ACHN (cell line): Measurements from ENCODE around the gene KCND2.

ENCODE experiments used
- DNase-seq: peaks from one replicate; pipeline ENCODE4 v3.0.0-alpha.2; 2015
- in situ Hi-C: cut with HindIII; loops from 2 replicates; pipeline ENCODE4 v1.10.0; 2017; ENCODE audit warnings: low sequenced_read_pairs, low pct_ligation_motif_present, low pct_unique_long_range_greater_than_20kb

KCND2 gene

GRCh38 chr7:120400806-120401455, 128.0 kb downstream of the KCND2 start:
- in situ Hi-C loops: no loop called here
- no peak for DNase-seq

GRCh38 chr7:120402079-120402767, 129.2 kb downstream of the KCND2 start:
- no peak for DNase-seq
- in situ Hi-C loops: no loop called here

DNA sequence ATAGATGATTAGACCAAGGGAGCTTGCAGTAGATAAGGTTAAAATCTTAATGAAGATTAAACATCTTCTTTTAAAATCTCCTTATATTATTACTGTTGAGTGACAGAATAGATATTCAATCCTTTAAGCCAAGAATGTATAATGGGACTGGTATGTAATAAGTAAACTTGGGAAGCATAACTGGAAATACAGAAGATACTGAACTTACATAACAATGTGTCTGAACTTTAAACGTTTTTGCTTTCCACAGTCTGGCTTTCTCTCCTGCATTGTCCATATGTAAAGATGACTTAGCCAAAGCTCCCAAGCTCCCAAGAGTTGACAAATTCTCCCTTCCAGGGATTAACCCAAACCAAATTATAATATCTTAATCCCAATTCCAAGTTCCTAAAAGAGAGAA, 129.8 kb downstream of the KCND2 start:
- in situ Hi-C loops: no loop called here
- no peak for DNase-seq

DNA sequence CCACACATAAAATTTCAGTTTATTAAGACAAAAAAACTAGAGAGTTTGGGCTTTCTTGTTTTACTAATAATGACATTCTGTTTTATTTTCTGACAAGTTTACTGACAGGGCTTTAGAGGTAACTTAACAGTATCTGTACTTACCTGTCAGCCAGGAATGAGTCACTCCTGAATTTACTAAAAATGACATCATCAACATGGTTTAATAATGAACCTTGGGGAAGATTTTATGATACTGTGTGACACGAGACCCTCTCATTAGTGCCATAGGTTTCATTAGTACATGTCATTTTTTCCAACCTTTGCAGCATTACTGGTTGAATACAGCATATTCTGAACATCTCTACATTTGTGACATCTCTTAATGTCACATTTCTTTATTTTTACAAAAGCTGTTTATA, 131.1 kb downstream of the KCND2 start:
- no peak for DNase-seq
- in situ Hi-C loops: no loop called here

GRCh38 chr7:120405652-120406051, 132.7 kb downstream of the KCND2 start:
- no peak for DNase-seq
- in situ Hi-C loops: no loop called here

- in situ Hi-C loops: no loop called here
Measured at GRCh38 chr7:120407010-120407409, 134.0 kb downstream of the KCND2 start.

DNA sequence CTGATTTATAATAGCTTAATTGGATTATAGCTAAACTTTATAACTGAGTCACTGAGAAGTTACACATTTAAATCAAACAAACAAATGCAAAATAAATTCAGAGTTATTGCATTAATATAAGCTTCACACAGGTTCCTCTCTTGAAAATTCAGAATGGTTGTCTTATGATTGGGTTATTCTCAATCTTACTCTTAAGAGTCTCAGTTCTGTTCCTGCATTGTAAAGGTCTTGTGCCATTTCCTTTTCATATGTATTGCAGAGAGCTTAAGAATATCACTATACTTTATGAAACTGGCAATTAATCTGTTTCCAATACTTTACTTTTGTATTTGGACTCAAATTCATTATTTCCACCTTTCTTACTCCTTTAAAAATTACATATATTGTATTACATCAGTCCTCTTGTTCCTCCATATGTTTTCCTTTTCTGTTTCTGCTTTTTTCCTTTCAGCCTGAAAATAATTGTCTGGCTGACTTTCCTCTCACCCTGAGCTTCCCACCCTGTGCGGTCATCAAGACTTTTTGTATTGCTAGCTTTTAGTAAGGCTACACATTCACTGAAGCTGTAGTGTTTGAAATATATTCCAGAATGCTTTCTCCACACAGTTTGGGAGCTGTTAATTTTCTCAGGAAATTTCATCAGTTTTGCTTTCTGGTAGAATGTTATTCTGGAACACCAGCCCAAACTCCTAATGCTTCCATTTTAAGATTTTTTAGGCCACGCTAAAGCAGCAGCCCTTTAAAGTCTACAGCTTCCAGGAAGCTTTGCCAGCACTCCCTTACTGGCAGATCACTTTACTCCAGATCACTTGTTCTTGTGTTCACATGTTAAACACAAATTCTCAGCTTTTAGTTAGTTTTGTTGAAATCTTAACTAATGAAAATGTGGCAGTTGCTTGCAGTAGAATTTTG, 139.4 kb downstream of the KCND2 start:
- no peak for DNase-seq
- in situ Hi-C loops: no loop called here

More at GRCh38 chr7:120407010-120407409, 134.0 kb downstream of the KCND2 start:
- no peak for DNase-seq

GRCh38 chr7:120413164-120413563, 140.2 kb downstream of the KCND2 start:
- in situ Hi-C loops: no loop called here

DNA sequence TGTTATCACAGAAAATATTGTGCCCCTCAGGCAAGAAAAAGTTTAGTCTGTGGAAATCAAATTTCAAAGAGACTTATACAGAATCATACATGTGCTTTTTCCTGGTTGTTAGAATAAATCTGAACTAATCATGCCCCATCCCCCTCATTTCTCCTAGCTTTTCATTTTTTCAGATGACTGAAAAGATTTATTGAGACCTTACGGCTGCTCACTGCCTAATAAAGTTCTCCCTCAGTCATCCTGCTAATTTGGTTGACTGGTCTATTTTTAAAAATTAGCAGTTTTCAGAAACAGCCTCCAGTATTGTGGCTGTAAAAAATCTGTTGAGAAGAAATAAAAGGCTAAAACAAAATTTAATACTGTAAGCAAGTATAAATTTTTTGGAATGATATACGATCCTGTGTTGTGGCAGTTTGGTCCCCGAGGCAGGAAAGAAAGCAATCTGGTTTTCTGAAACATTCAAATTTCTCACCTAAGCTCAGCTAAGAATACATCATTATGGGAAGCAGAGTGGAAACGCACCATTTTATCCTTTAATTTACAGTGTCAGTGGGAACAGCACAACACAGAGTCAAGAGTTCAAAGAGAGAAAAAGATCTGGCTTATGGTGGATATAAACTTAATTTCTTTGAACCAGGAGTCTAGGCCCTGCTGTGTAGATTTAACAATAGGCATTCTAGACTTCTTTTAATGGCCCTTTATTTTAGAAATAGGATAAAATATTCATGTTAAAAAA, 144.4 kb downstream of the KCND2 start:
- no peak for DNase-seq
- in situ Hi-C loops: no loop called here

More at GRCh38 chr7:120413164-120413563, 140.2 kb downstream of the KCND2 start:
- DNase-seq: no peak

GRCh38 chr7:120421151-120421651, 148.2 kb downstream of the KCND2 start:
- in situ Hi-C loops: no loop called here

GRCh38 chr7:120431016-120431415, 158.0 kb downstream of the KCND2 start:
- no peak for DNase-seq
- in situ Hi-C loops: no loop called here

More at GRCh38 chr7:120421151-120421651, 148.2 kb downstream of the KCND2 start:
- no peak for DNase-seq

- in situ Hi-C loops: no loop called here
- no peak for DNase-seq
Measured at GRCh38 chr7:120436487-120437060, 163.6 kb downstream of the KCND2 start.

DNA sequence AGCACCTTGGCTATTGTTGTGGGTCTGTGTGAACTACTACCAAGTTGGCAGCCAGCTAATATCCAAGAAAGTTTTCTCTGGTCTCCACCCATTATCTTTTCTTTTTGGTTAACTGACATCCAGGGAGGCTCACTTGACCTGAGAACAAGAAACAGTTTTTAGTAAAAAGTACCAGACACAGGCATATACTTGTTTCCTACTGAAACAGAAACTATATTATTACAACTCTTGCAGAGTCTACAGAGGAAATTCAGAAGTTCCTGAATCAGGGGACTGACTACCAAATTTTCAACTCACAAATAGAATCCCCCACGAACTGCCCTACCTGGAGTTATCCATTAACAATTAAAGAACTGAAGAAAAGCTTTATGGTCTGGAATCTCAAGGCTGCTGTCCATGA, 168.9 kb downstream of the KCND2 start:
- in situ Hi-C loops: no loop called here
- no peak for DNase-seq

DNA sequence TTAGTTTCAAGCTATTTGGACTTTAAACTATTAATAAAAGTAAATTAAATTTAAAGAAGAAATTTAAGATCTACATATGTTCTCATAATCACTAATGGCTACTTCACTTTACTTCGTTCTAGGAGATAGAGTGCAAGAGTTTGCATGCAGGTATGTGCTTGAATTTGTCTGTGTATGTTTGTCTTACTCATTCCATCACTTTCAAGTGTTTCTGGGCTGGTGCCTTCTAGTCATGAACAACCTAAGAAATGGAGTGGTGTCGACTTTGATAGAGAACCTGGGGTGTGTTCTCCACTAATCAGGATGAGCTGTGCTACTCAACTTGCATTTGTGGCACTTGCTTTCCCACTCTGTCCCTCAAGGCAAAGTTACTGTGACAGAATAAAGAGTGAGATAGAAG, 169.9 kb downstream of the KCND2 start:
- in situ Hi-C loops: no loop called here
- DNase-seq: no peak

- no peak for DNase-seq
- in situ Hi-C loops: no loop called here
Measured at GRCh38 chr7:120444650-120445049, 171.7 kb downstream of the KCND2 start.

DNA sequence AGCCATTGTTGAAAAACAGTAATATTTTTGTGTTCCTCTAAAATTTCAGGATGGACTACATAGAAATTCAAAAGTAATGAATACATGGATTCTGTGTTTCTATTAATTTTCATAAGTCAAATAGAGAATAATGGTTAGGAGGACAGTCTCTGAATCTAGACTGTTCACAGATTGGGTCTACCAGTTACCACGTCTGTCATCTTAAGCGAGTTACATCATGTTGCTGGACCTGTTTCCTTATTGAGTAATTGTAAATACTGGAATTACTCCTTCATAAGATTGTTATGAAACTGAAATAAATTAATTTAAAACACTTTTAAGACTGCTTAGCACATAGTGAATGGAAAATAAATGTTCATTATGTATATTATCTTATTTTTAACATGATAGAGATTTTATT, 172.3 kb downstream of the KCND2 start:
- in situ Hi-C loops: no loop called here
- DNase-seq: no peak

DNA sequence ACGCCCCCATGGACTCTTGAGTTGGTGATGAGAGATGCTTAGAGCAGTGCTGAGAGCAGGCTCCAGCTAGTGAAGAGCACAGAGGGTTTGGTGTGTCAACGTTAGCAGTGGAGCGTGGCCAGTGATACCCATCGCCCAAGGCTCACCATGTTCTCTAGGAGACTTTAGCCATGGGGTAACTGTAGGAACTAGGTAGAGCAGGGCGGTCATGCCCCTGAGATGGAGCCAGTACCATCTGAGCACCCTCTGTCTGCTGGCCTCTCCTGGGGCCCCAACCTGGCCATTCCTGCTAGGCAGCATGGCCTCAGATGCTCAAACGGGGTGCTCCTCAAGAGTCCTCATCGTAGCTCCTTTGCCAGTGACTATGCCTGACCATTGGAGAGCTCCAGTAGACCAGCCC, 179.7 kb downstream of the KCND2 start:
- in situ Hi-C loops: no loop called here

GRCh38 chr7:120456699-120457098, 183.7 kb downstream of the KCND2 start:
- in situ Hi-C loops: no loop called here
- DNase-seq: no peak

More for the DNA sequence above, 179.7 kb downstream of the KCND2 start:
- no peak for DNase-seq
